MV-4-11 (cell line): ENCODE data around the gene PAK1.
"Not testable (repeated sequence)": the region's sequence is repeated elsewhere in the genome, so short reads cannot be mapped to it uniquely, and the experiment has no call there.

ENCODE experiments used
- DNase-seq: peaks from one replicate; lab custom pipeline; 2025; lab: John Stamatoyannopoulos, UW

Gene PAK1

DNA sequence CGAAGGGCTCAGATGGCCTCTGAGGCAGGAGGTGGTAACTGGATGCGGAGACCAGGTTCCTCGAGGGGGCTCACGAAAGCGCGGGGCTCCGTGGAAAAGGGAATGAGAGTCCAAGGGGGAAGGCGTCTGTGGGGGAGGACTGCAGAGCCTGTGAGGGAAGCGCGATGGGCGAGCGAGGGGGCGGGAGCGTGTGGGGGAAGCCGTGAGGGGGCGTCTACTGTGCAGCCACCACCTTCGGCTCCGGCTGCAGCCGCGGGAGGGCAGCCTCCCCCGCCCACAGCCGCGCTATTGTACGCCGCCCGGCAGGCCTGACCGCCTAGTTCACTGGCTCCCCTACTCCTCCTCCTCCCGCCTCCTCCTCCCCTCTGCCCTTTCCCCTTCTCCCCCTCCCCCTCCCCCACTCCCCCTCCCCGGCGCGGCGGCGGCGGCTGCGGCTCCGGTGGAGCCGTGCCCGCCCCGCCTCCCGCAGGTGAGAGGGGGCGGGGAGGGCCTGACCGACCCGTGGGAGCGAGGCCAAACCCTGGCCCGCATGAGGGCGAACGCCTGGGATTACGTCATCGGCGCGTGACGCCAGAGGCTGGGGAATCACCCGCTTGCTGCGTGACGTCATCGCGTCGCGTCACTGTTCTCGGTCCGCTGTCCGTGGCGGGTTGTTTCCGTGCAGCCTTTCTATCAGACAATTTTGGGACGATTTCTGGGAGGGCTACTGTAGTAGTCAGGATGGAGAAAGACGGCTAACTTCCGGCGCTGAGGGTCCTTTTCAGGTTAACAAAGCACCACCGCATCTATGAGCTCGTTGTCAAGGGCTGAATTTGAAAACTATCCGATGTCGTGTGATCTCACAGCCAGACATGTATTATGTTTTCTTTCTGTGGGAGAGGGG, at the start of gene PAK1:
PAK1 (minus strand) TSS at position 294 of the 883 bp plus-strand sequence. CDS start 81,574 bp downstream, outside the sequence.
- peak; percentile 68 for DNase-seq

DNA sequence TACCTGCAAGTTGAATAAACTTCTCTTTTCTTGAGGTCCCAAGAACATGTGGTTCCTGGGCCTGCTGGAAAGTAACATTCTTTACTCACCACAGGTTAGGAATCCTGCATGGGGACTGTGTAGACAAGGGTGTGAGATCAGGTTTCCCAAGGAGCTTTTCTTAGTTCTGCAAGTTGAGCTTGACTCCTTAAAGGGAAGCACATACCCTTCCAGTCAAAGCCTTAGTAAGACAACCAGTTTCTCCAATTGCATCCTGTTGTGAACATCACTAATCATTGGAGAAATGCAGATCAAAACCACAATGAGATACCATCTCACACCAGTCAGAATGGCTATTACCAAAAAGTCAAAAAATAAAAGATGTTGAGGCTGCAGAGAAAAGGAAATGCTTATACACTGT, 48.3 kb upstream of the PAK1 start:
- DNase-seq = no peak

DNA sequence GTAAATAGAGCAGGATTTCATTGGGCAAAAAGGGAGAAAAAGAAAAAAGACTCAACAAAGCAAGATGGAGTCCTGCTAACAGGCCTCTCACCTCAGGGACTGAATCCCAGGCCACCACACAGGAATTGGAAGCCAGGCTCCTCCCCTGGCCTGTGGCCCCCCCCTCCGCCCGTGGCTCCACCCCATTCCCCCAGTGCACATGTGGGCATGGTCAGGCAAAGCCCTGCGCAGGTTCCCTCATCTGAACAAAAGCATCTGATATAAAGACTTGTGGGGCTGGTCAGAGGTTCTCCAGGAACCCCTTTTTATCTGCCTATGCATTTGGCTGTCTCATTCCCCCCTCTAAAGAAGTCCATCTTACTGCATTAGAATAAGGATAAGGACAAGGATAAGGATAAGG, 46.0 kb upstream of the PAK1 start:
- DNase-seq = no peak

DNA sequence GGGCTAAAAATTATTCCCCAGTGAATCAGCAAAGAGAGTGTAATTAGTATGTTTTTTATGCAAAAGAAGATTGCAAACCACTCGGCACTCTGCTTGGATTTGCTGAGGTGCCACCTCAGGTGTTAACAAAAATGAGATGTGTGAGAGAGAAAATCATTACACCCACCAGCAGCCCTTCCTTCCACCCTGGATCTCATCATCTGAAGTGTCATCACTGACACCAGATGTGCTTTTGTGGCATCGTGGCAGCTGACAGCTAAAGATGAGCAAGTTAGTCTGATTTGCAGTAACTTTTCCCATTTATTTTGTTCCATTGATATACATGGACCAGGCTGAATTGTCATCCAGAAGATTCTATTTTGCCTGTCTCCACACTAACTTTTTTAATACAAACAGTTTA, 44.6 kb upstream of the PAK1 start:
- DNase-seq = no peak

GRCh38 chr11:77517753-77518152, 43.9 kb upstream of the PAK1 start:
- no peak for DNase-seq

DNA sequence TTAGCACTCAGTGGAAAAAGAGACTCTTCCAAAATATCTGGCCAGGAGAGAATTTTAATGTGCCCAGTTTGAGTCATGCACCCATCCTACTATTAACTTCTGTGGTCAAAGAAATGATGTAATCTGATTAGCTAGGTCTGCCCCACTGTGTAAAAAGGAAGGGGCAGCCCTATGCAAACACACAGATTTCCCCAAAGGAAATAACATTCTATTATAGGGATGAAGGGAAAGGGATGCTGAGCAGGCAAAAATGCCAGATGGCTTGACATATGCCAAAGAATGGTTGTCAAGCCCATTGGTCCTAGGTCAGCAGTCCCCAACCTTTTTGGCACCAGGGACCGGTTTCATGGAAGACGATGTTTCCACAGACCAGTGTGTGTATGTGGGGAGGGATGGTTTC, 43.3 kb upstream of the PAK1 start:
- no peak for DNase-seq

- DNase-seq = no peak
Observed at GRCh38 chr11:77515483-77515882, 41.6 kb upstream of the PAK1 start.

- no peak for DNase-seq
Observed at GRCh38 chr11:77515063-77515462, 41.2 kb upstream of the PAK1 start.

DNA sequence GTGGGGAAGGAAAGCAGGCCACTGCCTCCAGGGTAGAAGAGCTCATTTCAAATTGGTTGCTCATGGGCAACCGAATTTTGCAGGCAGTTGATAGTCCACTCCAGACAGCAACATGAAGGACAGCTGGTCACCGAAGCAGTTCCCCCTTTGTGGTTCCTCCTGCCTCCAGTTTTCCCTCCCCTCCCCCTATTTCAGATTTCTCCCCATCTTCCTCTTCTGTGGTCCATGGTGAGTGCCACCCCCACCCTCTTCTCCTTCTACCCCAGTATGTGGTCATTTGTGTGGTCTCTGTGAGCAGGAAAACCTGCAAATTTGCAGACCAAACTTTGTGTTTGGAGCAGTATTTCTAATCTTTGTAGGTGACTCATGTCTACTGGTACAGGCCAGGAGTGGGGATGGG, 38.2 kb upstream of the PAK1 start:
- DNase-seq = peak; percentile 94

DNA sequence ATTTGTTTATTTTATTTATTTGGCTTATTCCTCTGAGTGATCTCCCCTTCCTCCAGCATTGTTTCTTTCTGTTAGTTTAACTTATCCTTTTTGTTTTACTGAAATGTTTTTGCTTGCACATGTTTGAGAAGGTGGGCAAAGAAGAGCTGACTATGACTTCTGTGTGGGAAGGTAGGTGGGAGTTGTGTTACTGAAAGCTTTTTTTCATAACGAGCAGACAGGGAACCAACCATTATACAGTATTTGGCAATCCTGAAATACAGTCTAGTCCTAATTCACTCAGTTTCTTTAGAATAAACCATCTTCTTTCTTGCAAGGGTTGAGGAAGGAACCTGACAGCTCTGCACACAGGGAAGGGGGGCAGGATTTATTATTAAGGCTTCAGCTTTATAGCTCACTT, 37.0 kb upstream of the PAK1 start:
- DNase-seq = no peak

- DNase-seq = no peak
Observed at GRCh38 chr11:77510095-77510494, 36.2 kb upstream of the PAK1 start.

- DNase-seq = no peak
Observed at GRCh38 chr11:77508019-77508418, 34.1 kb upstream of the PAK1 start.

- no peak for DNase-seq
Observed at GRCh38 chr11:77506857-77507256, 33.0 kb upstream of the PAK1 start.

DNA sequence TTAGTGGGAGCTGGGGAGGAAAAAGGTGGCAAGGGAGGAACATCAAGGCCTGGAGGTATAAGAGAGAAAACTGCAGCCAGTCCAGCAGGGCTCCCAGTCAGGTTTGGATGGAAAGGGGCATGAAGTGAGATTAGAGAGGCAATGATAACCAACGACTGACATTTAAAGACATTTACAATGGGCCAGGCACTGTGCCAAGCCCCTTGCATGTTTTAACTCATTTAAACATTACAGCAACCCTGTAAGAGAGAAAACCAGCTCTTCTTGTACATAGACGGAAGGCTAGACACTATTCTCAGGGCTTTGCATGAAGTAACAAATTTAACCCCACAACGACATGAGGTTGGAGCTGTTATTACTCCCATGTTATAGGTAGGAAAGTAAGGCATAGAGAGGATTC, 32.1 kb upstream of the PAK1 start:
- DNase-seq = no peak

DNA sequence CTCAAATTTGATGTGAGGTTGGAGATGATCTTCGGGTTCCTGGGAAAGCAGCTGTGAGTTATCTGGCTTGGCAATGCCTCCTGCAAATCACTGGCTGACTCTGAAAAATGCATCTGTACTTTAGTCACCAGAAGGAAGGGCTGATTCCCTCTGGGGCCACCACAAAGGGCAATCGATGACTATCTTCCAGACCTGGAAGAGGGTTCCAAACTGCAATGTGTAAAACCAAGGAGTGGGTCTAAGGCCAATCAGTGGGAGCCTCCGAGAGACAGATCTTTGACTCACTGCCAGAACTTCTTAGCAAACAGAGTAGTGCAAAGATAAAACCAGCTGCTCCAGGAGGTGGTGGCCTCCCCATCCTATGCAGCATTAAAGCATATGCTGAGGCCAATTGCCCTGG, 29.1 kb upstream of the PAK1 start:
- no peak for DNase-seq

DNA sequence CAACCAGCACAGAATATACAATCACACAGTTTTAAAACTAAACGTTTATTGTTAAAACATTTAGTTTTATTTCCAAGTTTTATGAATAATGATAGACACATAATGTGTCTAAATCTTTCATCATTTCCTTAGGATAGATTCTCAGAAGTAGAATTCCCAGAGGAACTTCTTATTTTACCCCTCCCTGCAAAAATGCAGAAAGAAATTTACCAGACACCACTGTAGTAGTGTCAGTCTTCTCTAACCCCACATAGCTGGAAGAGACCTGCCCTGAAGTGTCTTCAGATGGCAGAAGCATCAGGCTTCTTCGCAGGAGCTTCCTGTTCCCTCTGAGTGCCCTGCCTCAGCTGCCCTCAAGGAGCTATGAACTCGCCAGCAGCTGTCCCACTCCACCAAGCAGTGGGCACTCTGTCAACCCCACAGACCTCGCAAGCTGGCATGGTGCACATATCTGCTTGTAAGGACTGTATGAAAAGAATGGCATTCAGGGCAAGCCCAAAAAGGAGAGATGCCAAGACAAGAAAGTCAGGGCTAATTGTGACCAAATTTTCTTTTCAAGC, 28.5 kb upstream of the PAK1 start:
- no peak for DNase-seq

DNA sequence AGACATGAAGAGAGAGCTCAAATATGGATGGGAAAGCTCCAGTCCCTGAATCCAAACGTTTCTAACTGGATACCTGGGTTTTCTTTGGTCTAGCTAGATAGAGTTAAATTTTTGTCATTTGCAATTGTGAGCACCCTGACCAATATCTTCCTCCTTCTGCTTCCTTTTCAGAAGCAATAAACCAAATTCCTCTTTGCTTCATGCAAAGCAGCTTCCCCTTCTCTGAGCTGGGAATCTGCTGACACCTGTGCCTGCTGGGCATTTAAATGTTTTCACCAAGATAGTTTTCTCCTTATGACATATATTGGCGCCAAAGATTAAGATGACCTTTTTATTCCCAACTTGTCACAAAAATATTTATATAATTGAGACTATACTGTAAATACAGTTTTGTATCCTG, 27.9 kb upstream of the PAK1 start:
- peak; percentile 59 for DNase-seq

DNA sequence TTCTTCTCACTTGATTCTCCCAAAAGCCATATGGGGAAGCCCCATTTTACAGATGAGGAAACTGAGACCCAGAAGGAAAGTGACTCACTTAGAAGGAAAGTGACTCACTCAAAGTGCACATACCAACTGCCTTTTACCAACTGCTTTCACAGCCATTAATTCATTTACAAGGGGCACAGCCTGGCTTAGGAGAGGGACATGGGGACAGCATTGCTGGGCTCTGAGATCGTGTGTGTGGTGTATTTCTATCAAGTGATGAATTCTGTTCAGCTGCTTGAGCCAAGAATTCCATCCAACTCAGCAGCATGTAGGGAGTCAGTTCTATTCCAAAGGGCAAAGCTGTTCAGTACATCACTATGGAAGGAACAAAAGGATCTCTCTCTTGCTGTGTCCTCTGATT, 23.5 kb upstream of the PAK1 start:
- no peak for DNase-seq

GRCh38 chr11:77495526-77495925, 21.6 kb upstream of the PAK1 start:
- no peak for DNase-seq

GRCh38 chr11:77490035-77490434, 16.1 kb upstream of the PAK1 start:
- DNase-seq = not testable (repeated sequence)

GRCh38 chr11:77487790-77488189, 13.9 kb upstream of the PAK1 start:
- no peak for DNase-seq

DNA sequence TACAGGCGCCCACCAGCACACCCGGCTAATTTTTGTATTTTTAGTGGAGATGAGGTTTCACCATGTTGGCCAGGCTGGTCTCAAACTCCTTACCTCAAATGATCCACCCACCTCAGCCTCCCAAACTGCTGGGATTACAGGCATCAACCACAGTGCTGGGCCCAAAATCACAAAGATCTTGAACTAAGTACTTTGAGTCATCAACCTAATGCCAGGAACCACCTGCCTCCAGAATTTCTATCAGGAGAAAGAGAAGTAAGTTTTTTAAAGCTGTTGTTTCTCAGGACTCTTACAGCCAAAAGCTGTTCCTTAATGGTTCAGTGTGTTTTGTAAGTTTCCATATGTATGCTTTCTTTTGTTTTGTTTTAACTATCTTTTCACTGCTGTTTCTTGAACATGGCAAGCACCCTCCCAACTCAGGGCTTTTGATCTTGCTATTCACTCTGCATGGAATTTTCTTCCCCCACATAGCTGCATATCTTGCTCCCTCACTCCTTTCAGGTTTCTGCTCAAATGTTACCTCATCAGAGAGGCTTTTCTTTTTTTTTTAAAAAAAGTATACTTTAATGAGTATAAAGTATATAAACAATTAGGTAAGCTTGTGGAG, 6.0 kb upstream of the PAK1 start:
- peak; percentile 11 for DNase-seq

- no peak for DNase-seq
Observed at GRCh38 chr11:77475206-77475605, 1.3 kb upstream of the PAK1 start.
